Stimulated activated CD8-positive, alpha-beta memory T cell treated with anti-CD3 and anti-CD28 coated beads, Interleukin-12 subunit alpha, Interleukin-12 subunit beta, amount 100 ng/mL, for 1 hour (primary cell): ENCODE data around the gene TUBB2A.
"Not testable (repeated sequence)": the region's sequence is repeated elsewhere in the genome, so short reads cannot be mapped to it uniquely, and the experiment has no call there.

ENCODE experiments used
- DNase-seq: peaks from one replicate; pipeline ENCODE4 v3.0.0-alpha.2; 2020; ENCODE audit warnings: low read depth

The TUBB2A gene

GRCh38 chr6:3152689-3153088 is 4.7 kb downstream of the TUBB2A start:
- no peak for DNase-seq

GRCh38 chr6:3151691-3152090 is 5.7 kb downstream of the TUBB2A start:
- DNase-seq, result no peak

GRCh38 chr6:3147914-3148757 is 9.2 kb downstream of the TUBB2A start:
- no peak for DNase-seq

GRCh38 chr6:3144571-3144970 is 12.8 kb downstream of the TUBB2A start:
- DNase-seq, result no peak

- no peak for DNase-seq
Measured at GRCh38 chr6:3143158-3143557, 14.2 kb downstream of the TUBB2A start.

GRCh38 chr6:3142536-3142935 is 14.8 kb downstream of the TUBB2A start:
- DNase-seq, result no peak

GRCh38 chr6:3140201-3140600 is 17.1 kb downstream of the TUBB2A start:
- no peak for DNase-seq

GRCh38 chr6:3139090-3139903 is 18.0 kb downstream of the TUBB2A start:
- DNase-seq, result no peak

- DNase-seq, result no peak
Measured at GRCh38 chr6:3138341-3138740, 19.0 kb downstream of the TUBB2A start.

- DNase-seq, result not testable (repeated sequence)
Measured at GRCh38 chr6:3137873-3138272, 19.5 kb downstream of the TUBB2A start.

GRCh38 chr6:3137057-3137777 is 20.1 kb downstream of the TUBB2A start:
- DNase-seq, result no peak

GRCh38 chr6:3136292-3137011 is 20.9 kb downstream of the TUBB2A start:
- DNase-seq, result no peak

- DNase-seq, result no peak
Measured at GRCh38 chr6:3135668-3136291, 21.6 kb downstream of the TUBB2A start.

- DNase-seq, result no peak
Measured at GRCh38 chr6:3133515-3133914, 23.8 kb downstream of the TUBB2A start.

- DNase-seq, result no peak
Measured at GRCh38 chr6:3131695-3132094, 25.6 kb downstream of the TUBB2A start.

- DNase-seq, result no peak
Measured at GRCh38 chr6:3128356-3129108, 28.8 kb downstream of the TUBB2A start.

GRCh38 chr6:3125815-3126214 is 31.5 kb downstream of the TUBB2A start:
- no peak for DNase-seq

GRCh38 chr6:3124667-3125066 is 32.7 kb downstream of the TUBB2A start:
- no peak for DNase-seq

- no peak for DNase-seq
Measured at GRCh38 chr6:3122823-3123182, 34.5 kb downstream of the TUBB2A start.

- no peak for DNase-seq
Measured at GRCh38 chr6:3120765-3121089, 36.6 kb downstream of the TUBB2A start.
